Right lung (tissue), 5 donors: ENCODE measurements around the gene RALGPS1. TPM values are rescaled to one million over a fixed set of nuclear protein-coding genes. Genes with fewer than 3 reads are reported as not detected.

Source experiments
- DNase-seq, 2 donors: peaks; one replicate each; pipeline ENCODE4 v3.0.0-alpha.2; 2013
- polyA plus RNA-seq, 5 donors: library from polyadenylated mRNA; unstranded; fragments of 120-200 nt; gene quantifications; one replicate each; pipeline versions ENCODE4 v1.2.1 to v1.2.3, GENCODE V29; 2013; ENCODE audit warnings: inconsistent platforms in 1 of 5, low replicate concordance in 1 of 5; ENCODE audit not compliant: insufficient read length in 5 of 5, insufficient read depth in 1 of 5

RALGPS1 gene
- polyA plus RNA-seq, 5 donors, result 19.5 to 26.4 (median 20.3) TPM

GRCh38 chr9:127222388-127223095 lies 308.0 kb downstream of the RALGPS1 start:
- DNase-seq, result no peak

DNA sequence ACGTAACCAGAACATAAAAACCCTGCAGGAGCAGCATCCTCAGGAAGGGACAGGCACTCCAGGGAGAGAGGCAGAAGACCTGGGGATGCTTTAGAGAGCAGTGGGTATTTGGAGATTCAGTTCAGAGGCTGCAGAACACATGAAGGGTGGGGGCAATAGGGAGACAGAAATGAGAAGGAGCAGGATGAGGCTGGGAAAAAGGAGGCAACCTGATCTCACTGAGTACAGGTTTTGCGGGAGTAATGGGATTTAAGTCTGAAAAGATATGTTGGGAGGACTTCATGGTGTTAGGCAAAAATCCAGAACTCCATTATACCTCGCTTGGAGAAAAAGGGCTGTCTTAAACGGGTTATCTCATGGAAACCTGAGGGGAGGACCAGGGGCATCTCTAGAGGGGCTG lies 308.7 kb downstream of the RALGPS1 start:
- DNase-seq, result no peak

DNA sequence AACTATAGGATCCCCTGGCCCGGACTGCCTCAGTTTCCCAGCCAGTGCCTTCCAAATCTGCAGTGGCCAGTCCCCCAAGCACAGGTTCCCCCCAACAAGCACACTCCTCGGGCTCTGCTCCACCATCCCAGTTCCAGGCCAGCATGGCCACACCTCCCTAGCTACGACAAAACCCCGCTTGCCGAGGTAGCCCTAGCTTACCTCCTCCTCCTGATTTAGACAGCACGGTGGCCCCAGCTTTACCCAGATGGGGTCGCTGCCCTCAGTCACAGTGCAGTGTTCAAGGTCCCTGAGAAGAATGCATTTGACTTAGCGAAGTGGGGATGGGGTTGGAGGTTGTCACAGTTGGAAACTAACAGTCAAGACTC lies 309.2 kb downstream of the RALGPS1 start:
- no peak for DNase-seq

- peak; percentile 82 to 84 for DNase-seq
These were observed 309.7 kb downstream of the RALGPS1 start for GRCh38 chr9:127224178-127224882.

DNA sequence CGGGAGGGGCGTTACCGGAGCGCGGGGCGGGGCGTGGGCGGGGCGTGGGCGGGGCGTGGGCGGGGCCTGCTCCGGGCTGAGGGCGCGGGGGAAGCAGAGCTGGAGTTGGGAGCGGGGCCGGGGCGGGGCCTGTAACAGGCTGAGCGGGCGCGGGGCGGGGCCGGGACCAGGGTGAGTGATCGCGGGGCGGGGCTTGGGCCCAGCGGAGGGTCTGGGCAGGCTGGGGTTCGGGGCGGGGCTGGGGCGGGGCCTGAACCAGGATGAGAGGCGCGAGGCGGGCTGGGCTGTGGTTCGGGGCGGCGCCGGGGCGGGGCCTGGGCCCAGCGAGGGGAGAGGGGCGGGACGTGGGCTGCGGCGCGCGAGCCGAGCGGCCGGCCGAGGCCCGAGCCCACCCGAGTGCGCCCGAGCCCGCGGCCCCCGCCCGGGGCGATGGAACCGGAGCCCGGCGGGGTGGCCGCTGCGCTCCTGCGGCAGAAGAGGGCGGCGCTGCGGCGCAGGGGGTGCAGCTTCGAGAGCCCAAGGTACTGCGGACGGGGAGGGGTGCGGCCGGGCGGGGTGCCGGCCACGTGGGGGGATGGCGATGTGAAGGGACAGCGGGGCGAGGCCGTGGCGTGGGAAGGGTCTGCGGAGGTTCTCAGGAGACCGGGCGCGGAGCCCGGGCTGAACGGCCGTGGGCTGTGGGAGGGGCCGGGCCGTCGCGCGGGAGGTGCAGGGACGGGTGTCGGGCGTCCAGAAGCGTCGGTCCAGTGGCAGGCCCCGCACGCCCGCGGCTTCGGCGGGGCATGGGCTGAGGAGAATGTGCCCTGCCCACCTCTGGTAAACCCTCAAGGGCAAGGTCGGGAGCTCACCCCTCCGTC lies 310.5 kb downstream of the RALGPS1 start:
- DNase-seq, result peak; percentile 92 to 94

GRCh38 chr9:127225801-127226625 lies 311.4 kb downstream of the RALGPS1 start:
- DNase-seq, result no peak

- DNase-seq, result no peak
These were observed 315.3 kb downstream of the RALGPS1 start for GRCh38 chr9:127229691-127230417.

GRCh38 chr9:127231666-127232065 lies 317.1 kb downstream of the RALGPS1 start:
- DNase-seq, result no peak

- no peak for DNase-seq
These were observed 318.4 kb downstream of the RALGPS1 start for GRCh38 chr9:127232833-127233549.

GRCh38 chr9:127233550-127233949 lies 319.0 kb downstream of the RALGPS1 start:
- no peak for DNase-seq

DNA sequence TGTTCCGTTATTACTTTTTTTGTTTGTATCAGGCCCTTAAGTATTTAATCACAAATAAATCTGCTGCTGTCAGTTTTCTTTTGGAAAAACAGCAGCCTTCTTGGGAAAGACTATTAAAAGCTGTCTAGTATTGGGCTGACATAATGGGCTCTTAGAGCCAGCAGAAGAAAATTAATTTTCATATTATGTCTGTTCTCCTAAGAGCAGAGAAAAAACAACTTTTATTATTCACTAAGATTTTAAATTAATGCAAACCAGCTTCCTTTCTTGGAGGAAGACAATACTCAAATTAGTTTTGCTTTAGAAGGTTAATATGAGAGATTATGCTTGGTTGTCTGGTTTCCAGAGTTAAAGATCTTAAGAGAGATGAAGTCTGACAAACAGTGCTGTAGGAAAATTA lies 319.4 kb downstream of the RALGPS1 start:
- DNase-seq, result no peak

- DNase-seq, result no peak
These were observed 323.2 kb downstream of the RALGPS1 start for GRCh38 chr9:127237801-127238200.

GRCh38 chr9:127241354-127241753 lies 326.8 kb downstream of the RALGPS1 start:
- DNase-seq, result no peak

DNA sequence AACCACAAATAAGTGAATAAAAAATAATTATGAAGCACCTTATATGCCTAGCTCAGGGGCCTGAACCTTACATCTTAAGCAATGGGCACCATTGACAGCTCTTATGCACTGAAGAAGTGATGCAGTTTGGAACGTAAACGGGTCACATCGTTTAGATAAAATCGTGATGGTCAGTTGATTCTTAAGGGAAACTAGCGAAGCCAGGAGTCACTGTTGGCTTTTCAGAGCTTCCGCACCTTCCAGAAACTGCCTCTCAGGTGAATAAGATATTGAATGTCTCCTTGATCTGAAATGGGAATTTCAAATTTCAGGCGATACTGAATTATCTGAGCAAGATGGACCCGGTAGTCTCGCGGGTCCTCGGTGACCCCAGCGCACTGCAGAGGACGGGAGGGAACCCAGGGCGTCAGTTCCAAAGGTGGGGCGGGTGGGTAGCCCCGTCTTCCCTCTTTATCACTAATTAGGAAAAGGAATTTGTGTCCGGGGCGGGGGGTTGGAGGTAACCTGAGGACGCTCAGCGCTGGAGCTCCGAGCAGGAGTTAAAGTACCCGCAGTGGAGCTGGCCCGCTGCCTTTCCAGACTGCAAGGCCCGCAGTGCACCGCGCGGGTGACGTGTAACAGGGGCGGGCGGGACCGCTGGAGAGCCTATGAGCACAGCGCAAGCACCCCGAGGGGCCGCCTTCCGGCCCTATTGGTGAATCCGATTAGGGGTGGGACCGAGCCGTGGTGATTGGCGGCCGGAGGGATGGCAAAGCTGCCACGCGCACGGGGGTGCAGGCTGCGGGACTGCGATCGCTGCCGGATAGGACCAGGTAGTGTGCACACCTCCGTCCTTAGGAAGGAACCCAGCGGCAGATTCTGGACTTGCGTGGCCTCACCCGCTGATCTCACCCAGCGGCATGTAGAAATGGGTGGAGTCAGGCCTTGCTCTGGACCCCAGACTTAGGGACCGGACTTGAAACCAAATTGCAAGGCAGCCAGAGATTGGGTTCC lies 330.3 kb downstream of the RALGPS1 start:
- peak; percentile 93 for DNase-seq

- DNase-seq, result no peak
These were observed 331.1 kb downstream of the RALGPS1 start for GRCh38 chr9:127245637-127246164.

- no peak for DNase-seq
These were observed 333.7 kb downstream of the RALGPS1 start for GRCh38 chr9:127248241-127248640.

DNA sequence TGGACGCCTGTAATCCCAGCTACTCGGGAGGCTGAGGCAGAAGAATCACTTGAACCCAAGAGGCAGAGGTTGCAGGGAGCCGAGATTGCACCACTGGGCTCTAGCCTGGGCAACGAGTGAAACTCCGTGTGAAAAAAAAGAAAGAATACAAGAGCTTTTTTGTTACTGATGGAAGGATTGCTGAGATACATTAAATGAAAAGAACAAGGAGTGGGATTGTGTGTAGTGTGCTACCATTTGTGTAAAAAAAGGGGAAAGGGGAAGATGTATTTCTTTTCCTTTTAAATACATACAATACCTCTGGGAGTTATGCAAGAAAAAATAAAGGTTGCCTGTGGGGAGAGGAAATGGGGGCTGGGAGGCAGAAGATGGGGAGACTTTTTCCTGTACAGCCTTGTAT lies 335.3 kb downstream of the RALGPS1 start:
- no peak for DNase-seq

GRCh38 chr9:127250896-127251391 lies 336.4 kb downstream of the RALGPS1 start:
- no peak for DNase-seq
